OCI-LY7 (cell line): Measurements from ENCODE around the gene CHAF1A. TPM values are rescaled to one million over a fixed set of nuclear protein-coding genes. Genes with fewer than 3 reads are reported as not detected.
A peak's percentile ranks its signal among the peaks of the same experiment; 100 is the strongest.

Experiments used
- BruUV-seq: library from RNA; stranded (reverse); fragments of 400-500 nt; replicated peaks from 2 replicates; lab custom pipeline; 2021; lab: Mats Ljungman, UMichigan
- CTCF ChIA-PET: fragments of 300-600 bp; sonication (Branson Sonifier 250); formaldehyde crosslinking; loops from one replicate; lab custom pipeline; 2022; ENCODE audit warnings: antibody characterized with exemption; ENCODE audit not compliant: unreplicated experiment; lab: Charles Lee
- POLR2A ChIA-PET: fragments of 300-600 bp; sonication (Branson Sonifier 250); formaldehyde crosslinking; loops from one replicate; lab custom pipeline; 2022; ENCODE audit warnings: antibody characterized with exemption; lab: Charles Lee
- DNase-seq: peaks from one replicate; pipeline ENCODE4 v3.0.0-alpha.2; 2015; ENCODE audit warnings: low spot score
- H2AFZ ChIP-seq: fragments of 200-600 bp; sonication (generic), shearing (Covaris generic); 2 replicates; pipeline ENCODE4 v1.6.1; 2014; ENCODE audit warnings: mild to moderate bottlenecking, antibody characterized with exemption, low read length, moderate library complexity
- H3K27ac ChIP-seq: fragments of 200-600 bp; sonication (generic); 2 replicates; pipeline ENCODE4 v1.5.1; 2014; ENCODE audit warnings: mixed run types, low read depth, mild to moderate bottlenecking, moderate library complexity, low read length, inconsistent platforms; ENCODE audit not compliant: poor library complexity, severe bottlenecking
- H3K36me3 ChIP-seq: fragments of 200-600 bp; sonication (generic); 2 replicates; pipeline ENCODE4 v1.6.1; 2014; ENCODE audit warnings: mild to moderate bottlenecking, antibody characterized with exemption, low read length, moderate library complexity, mixed read lengths; ENCODE audit not compliant: insufficient read depth
- H3K4me1 ChIP-seq: fragments of 200-600 bp; sonication (generic); 2 replicates; pipeline ENCODE4 v1.5.1; 2014; ENCODE audit warnings: mild to moderate bottlenecking, low read length; ENCODE audit not compliant: insufficient read depth, poor library complexity, severe bottlenecking
- H3K4me2 ChIP-seq: fragments of 200-600 bp; sonication (generic); 2 replicates; pipeline ENCODE4 v1.6.1; 2014; ENCODE audit warnings: mild to moderate bottlenecking, low read length
- H3K4me3 ChIP-seq: fragments of 200-600 bp; sonication (generic); 2 replicates; pipeline ENCODE4 v1.5.1; 2014; ENCODE audit warnings: mild to moderate bottlenecking, low read depth, low read length; ENCODE audit not compliant: poor library complexity, severe bottlenecking
- H3K79me2 ChIP-seq: fragments of 200-600 bp; sonication (generic); 2 replicates; pipeline ENCODE4 v1.6.1; 2016; ENCODE audit warnings: low read depth, mild to moderate bottlenecking, low read length, moderate library complexity, mixed read lengths; ENCODE audit not compliant: insufficient read depth
- H3K9me2 ChIP-seq: fragments of 200-600 bp; sonication (generic); 2 replicates; pipeline ENCODE4 v1.6.1; 2016; ENCODE audit warnings: mild to moderate bottlenecking, low read length, mixed read lengths; ENCODE audit not compliant: insufficient read depth
- H3K9me3 ChIP-seq: fragments of 200-600 bp; sonication (generic); 2 replicates; pipeline ENCODE4 v1.6.1; 2014; ENCODE audit warnings: mild to moderate bottlenecking, mixed run types, low read length, mixed read lengths
- H4K20me1 ChIP-seq: fragments of 200-600 bp; sonication (generic); 2 replicates; pipeline ENCODE4 v1.6.1; 2014; ENCODE audit warnings: mild to moderate bottlenecking, antibody characterized with exemption, low read length, moderate library complexity, mixed read lengths; ENCODE audit not compliant: insufficient read depth
- EZH2phosphoT487 ChIP-seq: fragments of 200-600 bp; sonication (generic); IDR thresholded peaks from 2 replicates; pipeline ENCODE4 v1.6.1; 2018; ENCODE audit warnings: low read depth, borderline replicate concordance, mild to moderate bottlenecking, mixed run types, antibody characterized with exemption, low read length, moderate library complexity, mixed read lengths
- intact Hi-C: fragments of 100-400 bp; cut with micrococcal nuclease; formaldehyde crosslinking; loops from one replicate; pipeline ENCODE4 v1.10.0; 2022; ENCODE audit not compliant: unreplicated experiment
- total RNA-seq, 2 experiments: library from RNA; depleted of rRNA in 1 of 2; stranded (reverse); fragments of >200 nt in 1 of 2; shearing (Covaris generic) in 1 of 2; gene quantifications; 2 replicates each; pipeline ENCODE4 v1.2.3, GENCODE V29; 2014 to 2022
- TF ChIP-seq, protein P1 (sequence below): fragments of 200-600 bp; sonication (generic); conservative IDR thresholded peaks from 2 replicates; pipeline ENCODE4 v1.5.1; 2014; ENCODE audit warnings: mild to moderate bottlenecking, antibody characterized with exemption, low read length, moderate library complexity, mixed read lengths

Gene CHAF1A
- total RNA-seq, 2 experiments from 2014 or later = 107 to 119 TPM

DNA sequence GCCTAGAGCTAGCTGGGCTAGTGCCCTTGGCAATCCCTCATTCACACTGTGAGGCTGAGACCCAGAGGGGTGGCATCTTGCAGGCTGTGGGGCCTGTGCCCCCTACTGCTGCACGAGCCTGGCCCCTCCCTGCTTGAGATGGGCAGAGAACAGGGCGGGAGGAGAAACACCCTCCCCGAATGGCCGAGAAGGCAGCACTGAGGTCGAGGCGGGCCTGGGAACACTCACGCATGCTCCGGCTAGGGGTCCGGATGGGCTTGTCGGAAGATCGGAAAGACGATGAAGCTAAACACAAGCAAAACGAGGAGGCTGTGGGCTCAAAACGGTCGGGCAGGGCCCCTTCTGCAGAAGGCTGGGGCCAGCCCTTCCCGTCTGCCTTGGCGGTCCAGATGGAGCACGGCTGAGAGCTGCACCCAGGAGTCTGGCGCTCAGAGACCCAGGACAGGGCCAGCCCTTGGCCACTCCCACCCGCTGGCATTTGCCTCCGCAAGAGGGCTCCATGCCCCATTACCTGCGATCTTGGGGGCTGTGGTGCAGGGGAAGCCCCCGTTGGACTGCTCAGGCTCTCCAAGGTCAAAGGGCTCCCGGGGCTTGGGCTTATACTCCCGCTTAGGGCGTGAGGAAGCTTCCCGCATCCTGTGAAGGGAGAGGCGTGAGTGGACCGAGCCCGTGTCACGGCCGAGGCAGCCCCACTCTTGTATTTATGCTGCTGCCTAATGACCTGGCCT is 40.2 kb upstream of the CHAF1A start:
- ChIA-PET POLR2A (no interaction called here), CTCF (no interaction called here)
- no peaks in the 10 kb centered on the region for H3K9me3 ChIP-seq
- intact Hi-C loops = no loop called here
- no peaks in the 10 kb centered on the region for H4K20me1 ChIP-seq
- H3K4me1 ChIP-seq = no peaks in the 10 kb centered on the region
- TF ChIP-seq EZH2phosphoT487 = no peak
- TF ChIP-seq, protein P1, sequence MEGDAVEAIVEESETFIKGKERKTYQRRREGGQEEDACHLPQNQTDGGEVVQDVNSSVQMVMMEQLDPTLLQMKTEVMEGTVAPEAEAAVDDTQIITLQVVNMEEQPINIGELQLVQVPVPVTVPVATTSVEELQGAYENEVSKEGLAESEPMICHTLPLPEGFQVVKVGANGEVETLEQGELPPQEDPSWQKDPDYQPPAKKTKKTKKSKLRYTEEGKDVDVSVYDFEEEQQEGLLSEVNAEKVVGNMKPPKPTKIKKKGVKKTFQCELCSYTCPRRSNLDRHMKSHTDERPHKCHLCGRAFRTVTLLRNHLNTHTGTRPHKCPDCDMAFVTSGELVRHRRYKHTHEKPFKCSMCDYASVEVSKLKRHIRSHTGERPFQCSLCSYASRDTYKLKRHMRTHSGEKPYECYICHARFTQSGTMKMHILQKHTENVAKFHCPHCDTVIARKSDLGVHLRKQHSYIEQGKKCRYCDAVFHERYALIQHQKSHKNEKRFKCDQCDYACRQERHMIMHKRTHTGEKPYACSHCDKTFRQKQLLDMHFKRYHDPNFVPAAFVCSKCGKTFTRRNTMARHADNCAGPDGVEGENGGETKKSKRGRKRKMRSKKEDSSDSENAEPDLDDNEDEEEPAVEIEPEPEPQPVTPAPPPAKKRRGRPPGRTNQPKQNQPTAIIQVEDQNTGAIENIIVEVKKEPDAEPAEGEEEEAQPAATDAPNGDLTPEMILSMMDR = no peak
- no peak overlapping the region for H2AFZ ChIP-seq
- H3K79me2 ChIP-seq = no peaks in the 10 kb centered on the region
- no peak overlapping the region for H3K27ac ChIP-seq
- BruUV-seq = no TSS peak
- DNase-seq = no peak
- peaks cover 84% of the 10 kb centered on the region for H3K36me3 ChIP-seq
- no peak overlapping the region for H3K4me2 ChIP-seq
- no peaks in the 10 kb centered on the region for H3K9me2 ChIP-seq
- no peak overlapping the region for H3K4me3 ChIP-seq

DNA sequence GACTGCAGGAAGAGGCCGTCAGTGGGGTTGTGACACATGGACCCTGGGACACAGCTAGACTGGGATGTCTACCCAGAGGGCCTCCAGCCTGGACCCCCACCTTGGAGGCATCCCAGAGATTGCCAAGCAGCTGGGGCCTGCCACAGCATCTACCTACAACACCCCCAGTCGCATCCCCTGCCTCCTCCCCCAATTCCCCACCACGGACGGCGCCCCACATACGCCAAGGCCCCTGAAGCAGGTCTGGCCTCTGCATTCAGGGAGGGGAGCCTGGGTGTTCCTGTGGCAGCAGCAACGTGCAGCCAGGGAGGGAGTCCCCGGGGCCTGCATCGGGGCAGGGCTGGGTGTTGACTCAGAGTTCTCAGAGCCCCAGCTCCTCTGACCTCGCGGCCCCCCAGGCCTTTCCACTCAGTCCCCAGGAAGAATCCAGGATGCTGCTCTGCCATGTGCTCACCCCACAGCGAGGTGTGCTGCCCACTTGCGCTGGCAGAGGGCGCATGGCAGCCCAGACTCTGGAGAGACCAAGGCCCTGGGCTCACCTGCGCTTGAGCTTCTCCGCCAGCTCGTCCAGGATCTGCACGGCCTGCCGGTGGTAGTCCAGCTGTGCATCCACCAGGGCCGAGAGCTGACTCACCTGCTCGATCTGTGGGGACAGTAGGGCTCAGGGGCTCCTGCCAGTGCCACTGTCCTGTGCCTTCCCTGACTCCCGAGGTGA is 39.5 kb upstream of the CHAF1A start:
- peak; percentile 31 for DNase-seq
- Histone ChIP-seq H3K4me1 (no peaks in the 10 kb centered on the region), H3K27ac (no peak overlapping the region), H2AFZ (no peak overlapping the region), H4K20me1 (no peaks in the 10 kb centered on the region), H3K79me2 (no peaks in the 10 kb centered on the region), H3K4me2 (no peak overlapping the region), H3K36me3 (peaks cover 84% of the 10 kb centered on the region), H3K4me3 (no peak overlapping the region), H3K9me3 (no peaks in the 10 kb centered on the region), H3K9me2 (no peaks in the 10 kb centered on the region)
- POLR2A ChIA-PET = no interaction called here
- TF ChIP-seq, protein P1 = peak; percentile 53; the same call in 1 of the 2 replicates
- TF ChIP-seq EZH2phosphoT487 = no peak
- CTCF ChIA-PET = interaction anchor here (1.0 kb wide), 1 partner anchor 37 kb away, joined by 4 read pairs; the partner anchor contains the start of gene SH3GL1
- intact Hi-C loops = no loop called here
- no TSS peak for BruUV-seq
